ENCODE data around the gene NSF. TPM values are rescaled to one million over a fixed set of nuclear protein-coding genes. Genes with fewer than 3 reads are reported as not detected.

The NSF gene
- total RNA-seq, 1 donor from 2014 or later, result 41.3 TPM

DNA sequence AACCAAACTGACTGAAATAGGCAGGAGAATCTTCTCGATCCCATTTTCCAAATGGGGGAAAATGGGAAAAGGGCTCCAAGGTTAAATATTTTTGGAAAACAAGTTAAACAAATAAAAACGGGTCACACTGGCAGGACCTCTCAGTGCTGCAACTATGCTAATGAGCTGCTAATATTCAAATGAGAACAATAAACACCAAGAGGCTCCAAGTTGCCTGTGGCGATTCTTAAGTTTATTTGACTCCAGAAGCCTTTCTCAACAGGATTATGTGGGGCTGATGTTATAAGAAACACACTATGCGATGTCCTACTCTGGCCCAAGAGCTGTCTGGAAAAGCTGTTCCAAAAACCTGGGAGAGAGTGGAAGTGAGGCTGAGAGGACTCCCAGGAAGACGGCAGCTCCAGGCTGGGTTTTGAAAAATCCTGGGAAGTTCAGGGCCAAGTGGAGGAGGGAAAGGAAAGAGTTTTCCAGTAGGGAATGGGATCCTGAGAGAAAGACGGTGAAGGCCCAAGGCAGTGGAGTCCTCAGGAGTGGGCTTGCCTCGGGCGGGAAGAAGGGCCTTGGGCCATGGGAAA, 206.6 kb downstream of the NSF start:
- DNase-seq (ENCODE audit: low read depth in 2 of 2), result no peak

DNA sequence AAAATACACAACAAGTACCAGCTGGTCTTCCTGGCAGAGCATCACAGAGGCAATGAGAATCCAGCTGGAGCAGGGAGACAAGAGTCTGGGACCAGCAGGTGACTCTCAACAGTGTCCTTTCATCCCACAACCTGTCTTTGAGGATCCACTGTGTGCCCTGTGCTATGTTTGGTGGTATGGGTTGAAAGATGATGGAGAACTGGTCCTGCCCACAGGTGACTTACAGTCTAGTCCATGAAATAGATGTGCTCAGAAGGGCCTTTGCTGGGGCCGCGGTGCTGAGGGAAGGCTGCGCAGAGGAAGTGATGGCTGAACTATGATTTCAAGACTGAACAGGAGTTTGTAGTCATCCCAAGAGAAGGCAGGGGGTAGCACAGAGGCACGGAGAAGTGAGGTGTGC, 210.1 kb downstream of the NSF start:
- DNase-seq (ENCODE audit: low read depth in 2 of 2), result no peak

DNA sequence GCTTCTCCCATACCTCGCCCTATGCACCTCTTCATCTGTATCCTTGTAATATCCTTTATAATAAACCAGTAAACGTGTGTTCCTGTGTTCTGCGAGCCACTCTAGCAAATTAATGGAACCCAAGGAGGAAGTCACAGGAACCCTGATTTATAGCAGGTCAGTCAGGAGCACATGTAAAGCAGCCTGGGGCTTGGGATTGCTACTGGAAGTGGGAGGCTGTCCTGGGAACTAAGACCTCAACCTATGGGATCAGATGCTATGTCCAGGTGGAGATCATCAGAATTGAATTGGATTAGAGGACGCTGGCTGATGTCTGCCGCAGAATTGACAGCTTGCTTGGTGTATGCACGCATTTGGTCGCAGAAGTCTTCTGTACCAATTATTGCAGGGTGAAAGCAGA, 212.3 kb downstream of the NSF start:
- no peak for DNase-seq (ENCODE audit: low read depth in 2 of 2)

DNA sequence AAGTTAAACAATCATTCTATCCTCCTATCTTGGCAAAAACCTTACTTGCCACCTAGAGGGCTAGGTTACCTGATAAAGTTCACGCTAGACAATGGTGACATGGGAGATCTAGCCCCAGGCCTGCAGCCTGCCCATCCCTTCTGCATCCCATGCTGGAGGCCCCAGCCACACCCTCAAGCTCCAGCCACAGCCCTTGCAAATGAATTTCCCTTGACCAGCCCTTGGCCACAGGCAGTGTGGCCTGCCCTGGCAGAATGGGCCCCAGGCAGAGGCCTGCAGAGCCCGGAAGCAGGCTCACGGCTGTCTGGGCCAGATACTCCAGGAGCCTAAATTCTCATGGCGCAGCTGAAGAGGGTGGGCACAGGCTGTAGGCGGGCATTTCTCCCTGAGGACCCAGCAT, 213.1 kb downstream of the NSF start:
- no peak for DNase-seq (ENCODE audit: low read depth in 2 of 2)

DNA sequence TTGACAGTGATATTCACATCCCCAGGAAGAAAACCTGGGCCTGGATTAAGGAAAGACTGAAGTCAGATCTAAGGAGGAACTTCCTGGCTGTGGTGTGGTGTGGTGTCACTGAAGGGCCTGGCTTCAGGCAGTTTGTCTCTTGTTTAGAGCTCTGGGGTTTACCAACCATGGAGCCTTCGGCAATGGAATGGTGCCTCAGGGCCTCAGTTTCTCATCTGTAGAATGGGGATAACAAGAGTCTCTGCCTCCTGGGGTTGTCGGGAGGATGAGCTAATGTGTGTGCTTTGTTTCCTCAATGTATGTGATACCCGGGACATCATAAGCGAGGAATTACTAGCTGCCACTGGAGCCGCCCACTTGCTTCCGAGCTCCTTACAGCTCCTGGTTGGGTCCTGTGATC, 215.3 kb downstream of the NSF start:
- no peak for DNase-seq (ENCODE audit: low read depth in 2 of 2)

Other genes with a start within 250 kb of the NSF start
- gene ARL17B, start 228.9 kb upstream of the NSF start, total RNA-seq, result 1.3 and 3.8 TPM in 2 replicates
- gene LRRC37A2, start 78.2 kb upstream of the NSF start, total RNA-seq, result 1.8 and 2.1 TPM in 2 replicates
- gene ARL17A, start 11.0 kb upstream of the NSF start, total RNA-seq, result 1.9 and 2.1 TPM in 2 replicates
- gene WNT3, start 228.0 kb downstream of the NSF start, total RNA-seq, result 0.76 and 0.90 TPM in 2 replicates

Data from dermis microvascular lymphatic vessel endothelial cell (primary cell).